ENCODE results near the gene RALGPS1. TPM values are rescaled to one million over a fixed set of nuclear protein-coding genes. Genes with fewer than 3 reads are reported as not detected.

Gene RALGPS1
- total RNA-seq, 4 donors from 2014 or later: 27.3 to 42.1 (median 39.1) TPM

DNA sequence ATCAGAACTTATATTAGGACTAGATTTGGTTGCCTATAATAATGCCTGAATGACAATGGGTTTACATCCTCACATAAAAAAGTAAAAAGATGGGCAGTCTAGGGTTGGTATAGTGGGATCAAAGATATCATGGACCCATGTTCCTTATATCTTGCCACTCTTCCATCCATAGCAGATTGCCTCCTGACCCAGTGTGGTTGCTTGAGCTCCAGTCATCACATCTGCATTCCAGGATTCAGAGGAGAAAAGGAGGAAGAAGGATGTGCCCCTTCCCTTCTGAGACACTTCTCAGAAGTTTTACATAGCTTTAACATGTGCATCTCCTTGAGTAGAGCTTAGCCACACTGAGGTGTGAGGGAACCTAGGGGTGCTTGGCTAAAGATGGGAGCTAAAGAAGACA, 22.9 kb downstream of the RALGPS1 start:
- intact Hi-C loops (cut with DNase I): no loop called here
- Histone ChIP-seq H3K9me3 (no peaks in the 10 kb centered on the region), H3K4me3 (replicated peaks in 1 of 3) (no peak overlapping the region), H3K36me3 (no peaks in the 10 kb centered on the region), H3K4me1 (no peaks in the 10 kb centered on the region), H3K27me3 (no peaks in the 10 kb centered on the region), H3K27ac (no peak overlapping the region)
- no peak for DNase-seq
- TF ChIP-seq POLR2A (IDR thresholded peaks at IDR 0.05): no peak
- TF ChIP-seq, protein P1, sequence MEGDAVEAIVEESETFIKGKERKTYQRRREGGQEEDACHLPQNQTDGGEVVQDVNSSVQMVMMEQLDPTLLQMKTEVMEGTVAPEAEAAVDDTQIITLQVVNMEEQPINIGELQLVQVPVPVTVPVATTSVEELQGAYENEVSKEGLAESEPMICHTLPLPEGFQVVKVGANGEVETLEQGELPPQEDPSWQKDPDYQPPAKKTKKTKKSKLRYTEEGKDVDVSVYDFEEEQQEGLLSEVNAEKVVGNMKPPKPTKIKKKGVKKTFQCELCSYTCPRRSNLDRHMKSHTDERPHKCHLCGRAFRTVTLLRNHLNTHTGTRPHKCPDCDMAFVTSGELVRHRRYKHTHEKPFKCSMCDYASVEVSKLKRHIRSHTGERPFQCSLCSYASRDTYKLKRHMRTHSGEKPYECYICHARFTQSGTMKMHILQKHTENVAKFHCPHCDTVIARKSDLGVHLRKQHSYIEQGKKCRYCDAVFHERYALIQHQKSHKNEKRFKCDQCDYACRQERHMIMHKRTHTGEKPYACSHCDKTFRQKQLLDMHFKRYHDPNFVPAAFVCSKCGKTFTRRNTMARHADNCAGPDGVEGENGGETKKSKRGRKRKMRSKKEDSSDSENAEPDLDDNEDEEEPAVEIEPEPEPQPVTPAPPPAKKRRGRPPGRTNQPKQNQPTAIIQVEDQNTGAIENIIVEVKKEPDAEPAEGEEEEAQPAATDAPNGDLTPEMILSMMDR (IDR thresholded peaks at IDR 0.05): no peak

DNA sequence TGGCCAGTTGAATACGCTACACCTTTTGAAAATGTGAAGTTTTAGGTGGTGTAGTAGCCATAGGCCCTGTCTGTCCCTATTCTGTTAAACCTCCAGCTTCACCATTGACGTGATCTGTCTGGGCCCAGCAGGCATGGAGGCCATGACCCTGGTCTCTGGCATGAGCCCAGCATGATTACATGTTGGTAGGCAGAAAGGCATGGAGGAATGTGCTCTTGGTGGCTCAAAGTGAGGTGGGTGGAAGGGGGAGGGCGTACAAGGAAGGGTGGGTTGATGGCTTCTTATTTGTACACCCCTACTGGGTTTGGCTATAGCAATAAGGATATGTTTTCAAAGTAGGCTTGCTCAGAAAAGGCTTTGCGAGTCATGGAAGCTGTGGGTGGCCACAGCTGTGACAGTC, 23.7 kb downstream of the RALGPS1 start:
- H3K9me3 ChIP-seq: no peaks in the 10 kb centered on the region
- TF ChIP-seq, protein P1 (IDR thresholded peaks at IDR 0.05): no peak
- TF ChIP-seq POLR2A (IDR thresholded peaks at IDR 0.05): no peak
- no peaks in the 10 kb centered on the region for H3K27me3 ChIP-seq
- 78 to 89% methylated on average over 4 of the region's 4 CpGs for WGBS, 2 donors
- no peak overlapping the region for H3K4me3 ChIP-seq (replicated peaks in 1 of 3)
- DNase-seq: no peak
- no peak overlapping the region for H3K27ac ChIP-seq
- H3K36me3 ChIP-seq: no peaks in the 10 kb centered on the region
- intact Hi-C loops (cut with DNase I): no loop called here
- no peaks in the 10 kb centered on the region for H3K4me1 ChIP-seq

DNA sequence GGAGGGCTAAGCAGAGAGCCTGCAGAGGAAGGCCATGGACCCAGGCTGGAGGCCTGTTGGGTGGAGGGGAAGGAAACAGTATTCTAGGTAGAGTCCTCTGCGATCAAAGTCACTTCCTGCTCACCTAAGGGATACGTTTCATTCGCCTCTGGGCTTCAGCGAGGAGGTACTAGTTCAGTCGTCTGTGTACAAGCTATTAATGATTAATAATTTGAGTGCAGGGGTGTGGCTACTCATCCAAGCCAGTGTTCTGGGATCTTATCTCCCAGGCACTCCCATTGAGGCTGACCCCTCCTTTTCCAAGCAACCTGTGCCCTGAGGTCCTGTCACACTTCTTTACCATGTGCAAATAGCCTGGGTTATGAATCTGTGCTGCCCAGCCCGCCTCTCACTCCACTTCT, 25.2 kb downstream of the RALGPS1 start:
- intact Hi-C loops (cut with DNase I): loop anchor here (2.0 kb wide), 1 partner anchor 259 kb away; no protein-coding TSS in a partner anchor
- Histone ChIP-seq H3K27ac (no peak overlapping the region), H3K27me3 (no peaks in the 10 kb centered on the region), H3K4me1 (no peaks in the 10 kb centered on the region), H3K4me3 (replicated peaks in 1 of 3) (no peak overlapping the region), H3K36me3 (no peaks in the 10 kb centered on the region), H3K9me3 (no peaks in the 10 kb centered on the region)
- 82 to 88% methylated on average over 6 of the region's 6 CpGs for WGBS, 2 donors
- DNase-seq: no peak
- no peak for TF ChIP-seq POLR2A (IDR thresholded peaks at IDR 0.05)
- TF ChIP-seq, protein P1 (IDR thresholded peaks at IDR 0.05): no peak

DNA sequence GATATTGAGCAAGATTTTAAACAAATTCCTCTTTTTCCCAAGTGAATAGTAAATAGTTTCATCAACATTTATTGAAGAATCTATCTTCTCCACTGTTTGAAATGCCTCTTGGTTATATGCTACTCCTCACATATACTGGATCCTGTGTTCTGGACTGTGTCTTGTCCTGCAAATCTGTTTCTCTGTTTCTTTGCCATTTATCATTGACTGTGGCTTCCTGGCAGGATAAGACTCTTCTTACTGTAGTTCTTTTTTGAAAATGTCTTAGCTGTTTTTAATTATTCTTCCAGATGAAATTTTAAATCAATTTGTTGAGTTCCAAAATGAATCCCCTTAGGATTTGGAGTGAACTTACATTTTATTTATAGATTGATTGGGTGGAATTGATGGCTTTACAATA, 27.8 kb downstream of the RALGPS1 start:
- TF ChIP-seq, protein P1 (IDR thresholded peaks at IDR 0.05): no peak
- no peak for TF ChIP-seq POLR2A (IDR thresholded peaks at IDR 0.05)
- Histone ChIP-seq H3K27me3 (no peaks in the 10 kb centered on the region), H3K4me1 (no peaks in the 10 kb centered on the region), H3K9me3 (no peaks in the 10 kb centered on the region), H3K36me3 (no peaks in the 10 kb centered on the region), H3K4me3 (replicated peaks in 1 of 3) (no peak overlapping the region), H3K27ac (no peak overlapping the region)
- DNase-seq: no peak
- intact Hi-C loops (cut with DNase I): no loop called here

DNA sequence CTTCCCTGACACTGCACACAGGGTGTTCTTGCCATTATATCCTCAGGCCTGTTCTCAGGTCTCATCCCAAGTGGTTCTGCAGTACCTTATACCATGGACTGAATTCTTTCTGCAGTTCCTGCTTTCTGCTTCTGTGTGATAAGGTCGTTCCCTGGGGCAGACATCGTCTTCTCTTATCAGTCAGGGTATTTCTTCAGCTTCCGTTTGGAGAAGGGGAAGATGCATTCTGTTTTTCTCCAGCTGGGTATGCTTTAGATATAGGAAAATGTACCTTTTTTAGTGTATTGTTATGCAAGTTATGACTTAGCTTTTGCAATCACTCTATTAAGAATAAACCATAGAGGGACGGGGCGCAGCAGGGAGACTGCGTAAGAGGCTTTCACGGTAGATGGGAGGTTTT, 31.1 kb downstream of the RALGPS1 start:
- no peaks in the 10 kb centered on the region for H3K36me3 ChIP-seq
- intact Hi-C loops (cut with DNase I): no loop called here
- WGBS, 2 donors: 85 to 95% methylated on average over 7 of the region's 7 CpGs

More for the DNA sequence above, 31.1 kb downstream of the RALGPS1 start:
- Histone ChIP-seq H3K9me3 (no peaks in the 10 kb centered on the region), H3K4me3 (replicated peaks in 1 of 3) (no peak overlapping the region), H3K27ac (no peak overlapping the region), H3K4me1 (no peaks in the 10 kb centered on the region), H3K27me3 (no peaks in the 10 kb centered on the region)
- TF ChIP-seq POLR2A (IDR thresholded peaks at IDR 0.05): no peak
- TF ChIP-seq, protein P1 (IDR thresholded peaks at IDR 0.05): no peak
- no peak for DNase-seq
